Embryonic facial prominence (tissue), 1 donor: Measurements from ENCODE around the gene SETD7.
"Not testable (repeated sequence)": the region's sequence is repeated elsewhere in the genome, so short reads cannot be mapped to it uniquely, and the experiment has no call there.

Source experiments
- DNase-seq: peaks from one replicate; pipeline ENCODE4 v3.0.0-alpha.2; 2016; ENCODE audit errors: extremely low spot score

The SETD7 gene

GRCh38 chr4:139465922-139466321 lies 90.1 kb downstream of the SETD7 start:
- no peak for DNase-seq

DNA sequence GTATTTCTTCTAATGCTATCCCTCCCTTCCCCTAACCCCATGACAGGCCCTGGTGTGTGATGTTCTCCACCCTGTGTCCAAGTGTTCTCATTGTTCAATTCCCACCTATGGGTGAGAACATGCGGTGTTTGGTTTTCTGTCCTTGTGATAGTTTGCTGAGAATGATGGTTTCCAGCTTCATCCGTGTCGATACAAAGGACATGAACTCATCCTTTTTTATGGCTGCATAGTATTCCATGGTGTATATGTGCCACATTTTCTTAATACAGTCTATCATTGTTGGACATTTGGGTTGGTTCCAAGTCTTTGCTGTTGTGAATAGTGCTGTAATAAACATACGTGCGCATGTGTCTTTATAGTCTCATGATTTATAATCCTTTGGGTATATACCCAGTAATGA lies 91.5 kb downstream of the SETD7 start:
- DNase-seq: not testable (repeated sequence)

DNA sequence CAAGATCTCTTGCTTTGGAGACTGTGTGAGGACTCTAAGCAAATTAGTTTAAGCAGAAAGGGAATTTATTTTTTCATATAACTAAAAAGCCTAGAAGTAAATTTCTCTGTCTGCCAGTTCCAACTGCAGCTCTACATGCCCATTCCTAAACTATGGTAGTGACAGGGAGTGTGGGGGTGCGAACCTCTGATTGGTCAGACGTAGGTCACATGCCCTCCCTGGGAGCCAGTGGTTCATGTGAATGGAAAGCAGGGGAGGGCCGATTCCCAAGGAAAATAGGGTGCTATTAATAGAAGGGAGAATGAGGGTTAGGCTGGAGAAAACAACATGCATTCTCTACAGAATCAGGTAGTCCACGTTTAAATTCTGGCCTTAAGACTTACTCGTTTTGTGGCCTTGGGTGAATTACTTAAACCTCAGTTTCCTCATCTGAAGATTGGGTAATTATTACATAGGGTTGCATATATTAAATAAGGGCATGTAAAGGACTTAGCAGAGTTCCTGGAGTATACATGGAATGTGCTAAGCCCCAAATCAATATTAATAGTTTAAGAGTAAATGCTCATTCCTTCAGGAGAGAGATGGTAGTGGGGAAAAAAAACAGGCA lies 94.9 kb downstream of the SETD7 start:
- no peak for DNase-seq

DNA sequence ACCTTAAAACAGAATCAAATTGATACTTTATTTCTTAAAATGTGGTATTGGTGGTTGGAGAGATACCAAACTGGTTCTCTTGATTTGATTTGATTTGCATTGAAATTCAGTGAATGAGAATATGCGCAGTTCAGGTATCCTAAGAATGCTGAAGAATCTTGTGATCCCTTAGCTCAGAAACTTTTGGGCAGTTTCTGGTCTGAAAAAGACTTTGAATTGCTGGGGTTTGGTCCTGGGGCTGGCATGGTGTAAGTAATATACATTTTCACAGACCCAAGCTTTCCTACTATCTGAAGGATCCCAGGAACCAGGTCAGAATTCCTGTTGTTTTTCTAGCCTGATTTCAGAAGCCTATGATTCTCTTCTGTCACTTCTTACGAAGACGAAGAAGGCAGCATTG lies 95.5 kb downstream of the SETD7 start:
- no peak for DNase-seq

- DNase-seq: no peak
Observed at GRCh38 chr4:139458999-139459398, 97.0 kb downstream of the SETD7 start.

DNA sequence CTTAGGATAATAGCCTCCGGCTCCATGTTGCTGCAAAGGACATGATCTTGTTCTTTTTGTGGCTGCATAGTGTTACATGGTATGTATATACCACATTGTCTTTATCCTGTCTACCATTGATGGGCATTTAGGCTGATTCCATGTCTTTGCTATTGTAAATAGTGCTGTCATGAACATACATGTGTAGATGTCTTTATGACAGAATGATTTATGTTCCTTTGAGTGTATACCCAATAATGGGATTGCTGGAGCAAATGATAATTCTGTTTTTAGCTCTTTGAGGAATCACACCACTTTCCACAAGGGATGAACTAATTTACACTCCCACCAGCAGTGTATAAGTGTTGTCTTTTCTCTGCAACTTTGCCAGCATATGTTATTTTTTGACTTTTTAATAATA lies 97.5 kb downstream of the SETD7 start:
- no peak for DNase-seq

DNA sequence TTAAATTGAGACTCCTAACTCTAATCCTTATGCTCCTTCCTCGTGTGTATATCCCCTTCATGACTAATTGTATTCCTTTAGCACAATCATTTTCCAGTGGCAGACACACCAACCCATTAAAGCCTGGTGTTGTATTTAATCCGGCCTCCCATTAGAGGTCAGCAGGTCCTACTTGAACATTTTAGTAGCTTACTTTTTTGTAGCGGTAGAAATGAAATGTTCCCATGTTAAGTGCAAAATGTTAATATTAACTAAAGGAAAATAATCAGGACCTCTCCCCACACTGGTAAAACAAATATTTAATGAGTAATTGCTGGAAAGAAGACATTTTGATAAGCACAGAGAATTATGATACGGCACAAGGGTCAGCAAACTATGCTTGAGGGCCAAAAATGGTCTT lies 98.7 kb downstream of the SETD7 start:
- no peak for DNase-seq

- DNase-seq: no peak
Observed at GRCh38 chr4:139455126-139455538, 100.9 kb downstream of the SETD7 start.

- DNase-seq: peak; percentile 79
Observed at GRCh38 chr4:139454111-139455045, 101.6 kb downstream of the SETD7 start, which contains the start of gene RAB33B. TSS of gene RAB33B (plus strand) at chr4:139454121. CDS start at chr4:139454196, 75 bp downstream.

- DNase-seq: peak; percentile 96
Observed at GRCh38 chr4:139453371-139454110, 102.5 kb downstream of the SETD7 start.

DNA sequence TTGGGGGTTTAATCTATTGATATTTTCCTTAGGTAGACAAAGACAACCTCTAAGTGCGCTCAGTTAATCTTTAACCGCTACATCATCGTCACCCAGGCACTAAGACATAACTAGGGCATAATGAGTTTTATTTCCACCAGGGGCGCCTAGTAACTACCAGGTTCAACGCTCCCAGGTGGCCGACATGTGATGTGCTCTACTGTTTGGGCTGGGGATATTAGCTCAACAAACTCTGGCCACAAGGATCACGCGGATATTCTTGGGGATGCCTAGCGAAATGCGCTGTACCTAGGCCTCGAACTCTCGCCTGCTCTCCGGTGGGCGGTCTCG lies 103.0 kb downstream of the SETD7 start:
- peak; percentile 44 for DNase-seq

- no peak for DNase-seq
Observed at GRCh38 chr4:139451997-139452396, 104.0 kb downstream of the SETD7 start.

DNA sequence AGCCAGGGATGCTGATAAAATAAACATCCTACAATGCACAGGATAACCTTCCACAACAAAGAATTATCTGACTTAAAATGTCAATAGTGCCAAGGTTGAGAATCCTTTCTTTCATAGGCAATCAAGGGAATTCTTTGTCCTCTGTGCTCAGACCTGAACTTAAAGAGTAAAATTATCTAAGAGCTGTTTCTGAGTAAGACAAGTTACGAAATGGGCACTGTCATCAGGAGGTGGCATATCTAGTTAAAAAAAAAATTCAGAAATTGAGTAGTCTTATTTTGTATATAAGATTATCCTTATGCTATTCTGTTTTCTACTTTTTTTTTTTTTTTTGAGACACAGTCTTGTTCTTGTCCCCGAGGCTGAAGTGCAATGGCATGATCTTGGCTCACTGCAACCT lies 105.4 kb downstream of the SETD7 start:
- DNase-seq: no peak

GRCh38 chr4:139447078-139447477 lies 108.9 kb downstream of the SETD7 start:
- not testable (repeated sequence) for DNase-seq
